Measurements from ENCODE around the gene SCN10A. TPM values are rescaled to one million over a fixed set of nuclear protein-coding genes. Genes with fewer than 3 reads are reported as not detected.

Gene SCN10A
- polyA plus RNA-seq, 3 donors = not detected

GRCh38 chr3:38722781-38723568 is 93.0 kb downstream of the SCN10A start:
- no peak for DNase-seq (ENCODE audit: low read depth in 3 of 3, low spot score in 2 of 3)

GRCh38 chr3:38721207-38721772 is 94.7 kb downstream of the SCN10A start:
- no peak for DNase-seq (ENCODE audit: low read depth in 3 of 3, low spot score in 2 of 3)

GRCh38 chr3:38720465-38720864 is 95.6 kb downstream of the SCN10A start:
- DNase-seq (ENCODE audit: low read depth in 3 of 3, low spot score in 2 of 3) = no peak

GRCh38 chr3:38717355-38718240 is 98.4 kb downstream of the SCN10A start:
- DNase-seq (ENCODE audit: low read depth in 3 of 3, low spot score in 2 of 3) = no peak

GRCh38 chr3:38713121-38713520 is 102.9 kb downstream of the SCN10A start:
- DNase-seq (ENCODE audit: low read depth in 3 of 3, low spot score in 2 of 3) = no peak

GRCh38 chr3:38711321-38711720 is 104.7 kb downstream of the SCN10A start:
- no peak for DNase-seq (ENCODE audit: low read depth in 3 of 3, low spot score in 2 of 3)

GRCh38 chr3:38707730-38708129 is 108.3 kb downstream of the SCN10A start:
- DNase-seq (ENCODE audit: low read depth in 3 of 3, low spot score in 2 of 3) = no peak

GRCh38 chr3:38706961-38707360 is 109.1 kb downstream of the SCN10A start:
- DNase-seq (ENCODE audit: low read depth in 3 of 3, low spot score in 2 of 3) = no peak

- no peak for DNase-seq (ENCODE audit: low read depth in 3 of 3, low spot score in 2 of 3)
Measured at GRCh38 chr3:38702231-38702630, 113.8 kb downstream of the SCN10A start.

GRCh38 chr3:38698760-38699159 is 117.3 kb downstream of the SCN10A start:
- no peak for DNase-seq (ENCODE audit: low read depth in 3 of 3, low spot score in 2 of 3)

GRCh38 chr3:38698061-38698460 is 118.0 kb downstream of the SCN10A start:
- DNase-seq (ENCODE audit: low read depth in 3 of 3, low spot score in 2 of 3) = no peak

- DNase-seq (ENCODE audit: low read depth in 3 of 3, low spot score in 2 of 3) = no peak
Measured at GRCh38 chr3:38696034-38696433, 120.0 kb downstream of the SCN10A start.

- no peak for DNase-seq (ENCODE audit: low read depth in 3 of 3, low spot score in 2 of 3)
Measured at GRCh38 chr3:38690185-38690584, 125.8 kb downstream of the SCN10A start.

GRCh38 chr3:38689774-38690173 is 126.2 kb downstream of the SCN10A start:
- no peak for DNase-seq (ENCODE audit: low read depth in 3 of 3, low spot score in 2 of 3)

GRCh38 chr3:38689346-38689745 is 126.7 kb downstream of the SCN10A start:
- DNase-seq (ENCODE audit: low read depth in 3 of 3, low spot score in 2 of 3) = no peak

- DNase-seq (ENCODE audit: low read depth in 3 of 3, low spot score in 2 of 3) = no peak
Measured at GRCh38 chr3:38687321-38687720, 128.7 kb downstream of the SCN10A start.

GRCh38 chr3:38684546-38684945 is 131.5 kb downstream of the SCN10A start:
- no peak for DNase-seq (ENCODE audit: low read depth in 3 of 3, low spot score in 2 of 3)

GRCh38 chr3:38669668-38670067 is 146.3 kb downstream of the SCN10A start:
- no peak for DNase-seq (ENCODE audit: low read depth in 3 of 3, low spot score in 2 of 3)

- DNase-seq (ENCODE audit: low read depth in 3 of 3, low spot score in 2 of 3) = no peak
Measured at GRCh38 chr3:38662544-38662943, 153.5 kb downstream of the SCN10A start.

- no peak for DNase-seq (ENCODE audit: low read depth in 3 of 3, low spot score in 2 of 3)
Measured at GRCh38 chr3:38658841-38659240, 157.2 kb downstream of the SCN10A start.

GRCh38 chr3:38657369-38657768 is 158.6 kb downstream of the SCN10A start:
- DNase-seq (ENCODE audit: low read depth in 3 of 3, low spot score in 2 of 3) = no peak

All from right renal cortex interstitium (tissue), 3 donors.